HepG2 (cell line): ENCODE data around the gene TMEM217. TPM values are rescaled to one million over a fixed set of nuclear protein-coding genes. Genes with fewer than 3 reads are reported as not detected.
A peak's percentile ranks its signal among the peaks of the same experiment; 100 is the strongest.

Source experiments
- ATAC-seq: fragments of 200-7000 bp; cut with Tn5 transposase; 3 replicates; pipeline ENCODE4 v1.9.1; 2020; ENCODE audit warnings: mild to moderate bottlenecking, moderate library complexity
- BruUV-seq: library from RNA; stranded (reverse); fragments of 400-500 nt; replicated peaks from 2 replicates; lab custom pipeline; 2021; lab: Mats Ljungman, UMichigan
- CTCF ChIA-PET: fragments of 300-600 bp; formaldehyde crosslinking; extraction: SDS; loops from one replicate; lab custom pipeline; 2021; ENCODE audit warnings: low total read pairs, inconsistent platforms, low intra/inter-chr PET ratio; lab: Yijun Ruan, JAX
- POLR2A ChIA-PET: fragments of 350-600 bp; sonication (Branson Sonifier 250); formaldehyde crosslinking; loops from one replicate; lab custom pipeline; 2020; ENCODE audit warnings: antibody characterized with exemption, inconsistent platforms; lab: Yijun Ruan, JAX
- DNase-seq: peaks from one replicate; pipeline ENCODE4 v3.0.0-alpha.2; 2015; ENCODE audit warnings: low spot score
- FAIRE-seq: peaks from 3 replicates; lab custom pipeline; 2011; peaks lifted over from hg19 to GRCh38; lab: Jason Lieb, UNC
- H2AFZ ChIP-seq: one replicate; pipeline ENCODE4 v1.6.1; 2011; ENCODE audit warnings: low read length, inconsistent platforms
- H3K27ac ChIP-seq: fragments of 300-600 bp; 3 replicates; pipeline ENCODE4 v1.8.0; 2011; ENCODE audit warnings: mixed run types, mild to moderate bottlenecking, mixed read lengths, low read length, inconsistent platforms; ENCODE audit not compliant: insufficient read depth; ENCODE audit errors: extremely low read length
- H3K27me3 ChIP-seq, 2 experiments: fragments of 200-600 bp in 1 of 2; 2 replicates in 1 of 2; 3 replicates in 1 of 2; pipeline versions ENCODE4 v1.6.0 to v1.8.0; 2011; ENCODE audit warnings: low read length in 2 of 2, mild to moderate bottlenecking in 2 of 2, moderate library complexity in 2 of 2, inconsistent platforms in 1 of 2; ENCODE audit not compliant: insufficient read depth in 2 of 2, control insufficient read depth in 1 of 2
- H3K36me3 ChIP-seq, 2 experiments: fragments of 200-600 bp in 1 of 2; replicated peaks in 1 of 2; 2 replicates in 1 of 2; 3 replicates in 1 of 2; pipeline versions ENCODE4 v1.5.1 to v1.8.0; 2011; ENCODE audit warnings: low read length in 2 of 2, inconsistent platforms in 1 of 2; ENCODE audit not compliant: insufficient read depth in 2 of 2, control insufficient read depth in 1 of 2
- H3K4me1 ChIP-seq: 2 replicates; pipeline ENCODE4 v1.5.1; 2012; ENCODE audit warnings: low read length, inconsistent platforms; ENCODE audit not compliant: insufficient read depth
- H3K4me2 ChIP-seq: 2 replicates; pipeline ENCODE4 v1.6.0; 2011; ENCODE audit warnings: low read depth, low read length, inconsistent platforms
- H3K4me3 ChIP-seq, 3 experiments: fragments of 200-600 bp in 1 of 3; sonication (generic), shearing (Covaris generic) in 1 of 3; replicated peaks in 1 of 3; 2 replicates each; pipeline ENCODE4 v1.5.1; 2011 to 2016; ENCODE audit warnings: low read length in 3 of 3, inconsistent platforms in 2 of 3, low read depth in 2 of 3, mild to moderate bottlenecking in 2 of 3, control low read depth in 1 of 3, mixed read lengths in 1 of 3; ENCODE audit not compliant: insufficient read depth in 1 of 3
- H3K79me2 ChIP-seq: one replicate; pipeline ENCODE4 v1.6.1; 2011; ENCODE audit warnings: low read length, inconsistent platforms; ENCODE audit not compliant: insufficient read depth
- H3K9ac ChIP-seq: 2 replicates; pipeline ENCODE4 v1.6.0; 2011; ENCODE audit warnings: mild to moderate bottlenecking, low read depth, low read length, inconsistent platforms; ENCODE audit not compliant: insufficient read depth
- H3K9me3 ChIP-seq: 2 replicates; pipeline ENCODE4 v1.5.1; 2012; ENCODE audit warnings: mild to moderate bottlenecking, low read length
- H4K20me1 ChIP-seq: 2 replicates; pipeline ENCODE4 v1.6.0; 2011; ENCODE audit warnings: inconsistent platforms, mild to moderate bottlenecking, low read length, moderate library complexity; ENCODE audit not compliant: insufficient read depth
- DRAP1 ChIP-seq: IDR thresholded peaks from 2 replicates; pipeline ENCODE4 v1.6.1; 2016; ENCODE audit warnings: missing genetic modification reagents, missing compliant biosample characterization
- ZNF121 ChIP-seq: sonication (generic); formaldehyde crosslinking; IDR thresholded peaks from 2 replicates; pipeline ENCODE4 v1.5.0; 2020; ENCODE audit warnings: mild to moderate bottlenecking, missing genetic modification reagents
- ZNF331 ChIP-seq: sonication (generic); formaldehyde crosslinking; IDR thresholded peaks from 2 replicates; pipeline ENCODE4 v1.4.0; 2020; ENCODE audit warnings: missing genetic modification reagents
- ZNF563 ChIP-seq: sonication (generic); formaldehyde crosslinking; IDR thresholded peaks from 2 replicates; pipeline ENCODE4 v1.8.0; 2022; ENCODE audit warnings: mild to moderate bottlenecking, moderate library complexity, missing genetic modification reagents
- ZNF770 ChIP-seq: sonication (generic); formaldehyde crosslinking; IDR thresholded peaks from 2 replicates; pipeline ENCODE4 v1.5.0; 2020; ENCODE audit warnings: mild to moderate bottlenecking, missing genetic modification reagents
- ZNF781 ChIP-seq: sonication (generic); formaldehyde crosslinking; IDR thresholded peaks from 2 replicates; pipeline ENCODE4 v1.5.1; 2020; ENCODE audit warnings: borderline replicate concordance, mild to moderate bottlenecking, missing genetic modification reagents; ENCODE audit errors: not compliant biosample characterization
- ZSCAN12 ChIP-seq: sonication (generic); formaldehyde crosslinking; IDR thresholded peaks from 2 replicates; pipeline ENCODE4 v1.9.0; 2021; ENCODE audit warnings: mild to moderate bottlenecking, missing genetic modification reagents
- WGBS: methylation state at CpG from one replicate; pipeline ENCODE4 v1.1.6; 2017; ENCODE audit warnings: low lambda C conversion rate; 5-methylcytosine and 5-hydroxymethylcytosine counted together
- in situ Hi-C: cut with HindIII; loops from 2 replicates; pipeline ENCODE4 v1.10.0; 2017; ENCODE audit warnings: low pct_unique_long_range_greater_than_20kb; ENCODE audit not compliant: extremely low pct_ligation_motif_present
- intact Hi-C: fragments of 100-400 bp; cut with micrococcal nuclease; formaldehyde crosslinking; loops from one replicate; pipeline ENCODE4 v1.10.0; 2022; ENCODE audit not compliant: unreplicated experiment
- polyA plus RNA-seq, 8 experiments: library from polyadenylated mRNA; depleted of rRNA in 3 of 8; stranded (reverse) in 7 of 8; unstranded in 1 of 8; fragments of >200 nt; fragmentation: Illumina TruSeq in 4 of 8; extraction: Trizol in 4 of 8; gene quantifications; 2 replicates each; pipeline versions ENCODE4 v1.2.1 to v1.2.3, GENCODE V29; 2011 to 2016; ENCODE audit warnings: low read depth in 4 of 8, missing spikeins in 1 of 8, mixed read lengths in 1 of 8; ENCODE audit not compliant: insufficient read depth in 1 of 8
- total RNA-seq, 5 experiments: library from RNA; depleted of rRNA; stranded (reverse); fragments of >200 nt; fragmentation: Illumina TruSeq; extraction: Trizol; gene quantifications; 2 replicates each; pipeline ENCODE4 v1.2.3, GENCODE V29; 2016; ENCODE audit warnings: low read depth in 1 of 5

Gene TMEM217
- total and polyA plus RNA-seq, 2 of the 13 experiments (the other 11 are each of a cell fraction or from before 2014, with no cell fraction given) = 2.3 to 3.4 TPM

- no peak overlapping the region for H3K27ac ChIP-seq
- no peak overlapping the region for H2AFZ ChIP-seq
- in situ Hi-C loops (no loop called here), intact Hi-C loops (no loop called here)
- FAIRE-seq (no peak), DNase-seq (no peak), ATAC-seq (no peak; the same call in 2 of the 3 replicates)
- H3K4me2 ChIP-seq = no peak overlapping the region
- 50% methylated on average over 8 of the region's 8 CpGs for WGBS
- H3K79me2 ChIP-seq = no peaks in the 10 kb centered on the region
- ChIA-PET POLR2A (no interaction called here), CTCF (no interaction called here)
- TF ChIP-seq ZNF121 (CRISPR knock-in tag) = peak; percentile 37; the same call in 1 of the 2 replicates
- no peak for TF ChIP-seq ZNF781 (CRISPR knock-in tag)
- TF ChIP-seq ZNF563 (CRISPR knock-in tag) = no peak
- TF ChIP-seq DRAP1 (CRISPR knock-in tag) = no peak
- no peak for TF ChIP-seq ZSCAN12 (CRISPR knock-in tag)
- TF ChIP-seq ZNF331 (CRISPR knock-in tag) = no peak
- peak; percentile 48; the same call in 1 of the 2 replicates for TF ChIP-seq ZNF770
- peaks cover 5% of the 10 kb centered on the region; the same call in 1 of the 2 replicates for H3K4me1 ChIP-seq
- BruUV-seq = no TSS peak
- no peaks in the 10 kb centered on the region for H3K9me3 ChIP-seq
- H3K36me3 ChIP-seq = no peaks in the 10 kb centered on the region
- H3K27me3 ChIP-seq = peaks cover 0 to 3% of the 10 kb centered on the region in 2 experiments; a peak in 1 of 5 replicates
- no peak overlapping the region for H3K9ac ChIP-seq
- no peak overlapping the region for H3K4me3 ChIP-seq
- no peaks in the 10 kb centered on the region for H4K20me1 ChIP-seq
Measured at GRCh38 chr6:37182736-37183590, 75.0 kb downstream of the TMEM217 start.
